ENCODE results near the gene ZBTB32.
"Not testable (repeated sequence)": the region's sequence is repeated elsewhere in the genome, so short reads cannot be mapped to it uniquely, and the experiment has no call there.

Gene ZBTB32

DNA sequence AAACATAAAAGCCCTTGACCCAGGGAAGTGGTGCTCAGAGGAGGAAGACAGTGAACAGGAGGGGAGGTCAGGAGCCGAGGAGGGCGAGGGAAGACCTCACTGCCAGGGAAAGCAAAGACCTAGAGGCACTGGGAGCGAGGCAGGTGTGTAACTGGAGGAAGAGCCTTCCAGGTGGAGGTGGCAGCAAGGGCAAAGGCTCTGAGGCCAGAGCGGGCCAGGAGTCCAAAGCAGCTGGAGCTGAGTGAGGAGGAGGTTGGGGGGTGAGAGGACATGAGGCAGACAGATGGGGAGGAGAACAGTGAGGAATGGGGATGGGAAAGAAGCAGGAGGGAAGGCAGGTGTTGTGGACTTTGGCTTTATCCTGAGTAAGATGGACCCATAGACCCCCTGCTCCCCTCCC, 34.4 kb upstream of the ZBTB32 start:
- H3K4me1 ChIP-seq (ENCODE audit: control insufficient read depth, insufficient read depth, low read length), result no peaks in the 10 kb centered on the region
- H3K27me3 ChIP-seq (ENCODE audit: control insufficient read depth, insufficient read depth, low read length), result peaks cover 13% of the 10 kb centered on the region
- no peaks in the 10 kb centered on the region for H3K36me3 ChIP-seq (ENCODE audit: control insufficient read depth, insufficient read depth, low read length)
- no peak overlapping the region for H3K4me3 ChIP-seq (ENCODE audit: low read depth, low read length)
- H3K9me3 ChIP-seq (ENCODE audit: control insufficient read depth, insufficient read depth, low read length), result no peaks in the 10 kb centered on the region
- no peak overlapping the region for H3K9ac ChIP-seq (ENCODE audit: low read depth, low read length)

DNA sequence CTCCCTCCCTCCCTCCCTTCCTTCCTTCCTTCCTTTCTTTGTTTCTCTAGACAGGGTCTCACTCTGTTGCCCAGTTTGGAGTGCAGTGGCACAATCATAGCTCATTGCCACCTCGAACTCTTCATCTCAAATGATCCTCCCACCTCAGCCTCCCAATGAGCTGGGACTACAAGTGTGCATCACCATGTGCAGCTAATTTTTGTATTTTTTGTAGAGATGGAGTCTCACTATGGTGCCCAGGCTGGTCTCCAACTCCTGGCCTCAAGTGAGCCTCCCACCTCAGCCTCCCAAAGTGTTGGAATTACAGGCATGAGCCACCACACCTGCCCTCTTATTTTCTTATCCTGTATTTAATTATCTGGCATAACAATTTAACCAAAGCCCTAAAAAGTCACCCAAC, 33.7 kb upstream of the ZBTB32 start:
- no peak overlapping the region for H3K4me3 ChIP-seq (ENCODE audit: low read depth, low read length)
- H3K36me3 ChIP-seq (ENCODE audit: control insufficient read depth, insufficient read depth, low read length), result no peaks in the 10 kb centered on the region
- H3K4me1 ChIP-seq (ENCODE audit: control insufficient read depth, insufficient read depth, low read length), result no peaks in the 10 kb centered on the region
- no peak overlapping the region for H3K9ac ChIP-seq (ENCODE audit: low read depth, low read length)
- peaks cover 13% of the 10 kb centered on the region for H3K27me3 ChIP-seq (ENCODE audit: control insufficient read depth, insufficient read depth, low read length)
- no peaks in the 10 kb centered on the region for H3K9me3 ChIP-seq (ENCODE audit: control insufficient read depth, insufficient read depth, low read length)

DNA sequence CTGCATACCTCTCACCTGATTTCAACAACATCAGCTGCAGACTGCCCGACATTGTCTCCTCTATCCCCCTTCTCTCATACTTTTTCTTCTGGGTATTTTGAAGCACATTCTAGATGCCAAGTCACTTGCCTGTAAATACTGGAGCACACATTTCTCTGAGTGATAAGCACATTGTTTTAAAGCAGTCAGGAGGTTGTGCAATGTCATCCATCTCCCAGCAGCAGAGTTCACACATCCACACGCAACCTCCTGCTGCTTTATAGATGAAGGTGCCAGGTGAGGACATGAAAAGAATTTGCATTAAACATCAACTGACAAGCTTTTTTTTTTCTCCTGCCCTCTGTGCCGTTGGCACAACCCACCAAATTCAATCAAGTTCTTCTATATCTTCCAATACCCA, 32.5 kb upstream of the ZBTB32 start:
- Histone ChIP-seq H3K9ac (ENCODE audit: low read depth, low read length) (no peak overlapping the region), H3K36me3 (ENCODE audit: control insufficient read depth, insufficient read depth, low read length) (no peaks in the 10 kb centered on the region), H3K9me3 (ENCODE audit: control insufficient read depth, insufficient read depth, low read length) (no peaks in the 10 kb centered on the region), H3K27me3 (ENCODE audit: control insufficient read depth, insufficient read depth, low read length) (peaks cover 13% of the 10 kb centered on the region), H3K4me3 (ENCODE audit: low read depth, low read length) (no peak overlapping the region), H3K4me1 (ENCODE audit: control insufficient read depth, insufficient read depth, low read length) (no peaks in the 10 kb centered on the region)

DNA sequence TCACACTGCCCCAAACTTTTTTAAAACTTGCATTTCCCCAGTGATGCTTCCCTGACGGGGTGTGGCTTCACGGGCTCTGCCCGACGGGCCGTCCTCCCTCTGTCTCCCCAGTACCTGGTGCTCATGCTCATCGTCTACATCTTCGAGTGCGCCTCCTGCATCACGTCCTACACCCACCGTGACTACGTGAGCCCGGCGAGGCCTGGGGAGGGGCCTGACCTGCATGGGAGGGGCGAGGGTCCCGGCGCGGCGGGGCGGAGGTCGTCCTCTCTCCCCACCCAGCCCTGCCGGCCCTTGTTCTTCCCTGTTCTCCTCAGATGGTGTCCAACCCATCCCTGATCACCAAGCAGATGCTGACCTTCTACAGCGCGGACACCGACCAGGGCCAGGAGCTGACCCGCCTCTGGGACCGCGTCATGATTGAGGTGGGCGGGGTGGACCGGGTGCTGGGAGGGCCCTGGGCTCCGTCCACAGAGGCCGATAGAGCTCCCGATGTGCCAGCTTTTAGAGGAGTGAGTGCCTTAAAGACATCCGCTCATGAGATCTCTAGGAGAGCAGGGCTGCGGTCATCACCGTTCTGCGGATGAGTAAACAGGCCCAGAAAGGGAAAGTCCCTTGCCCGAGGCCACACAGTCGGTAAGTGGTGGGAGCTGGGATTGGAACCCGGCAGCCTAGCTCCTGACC, 31.1 kb upstream of the ZBTB32 start:
- H3K9ac ChIP-seq (ENCODE audit: low read depth, low read length), result no peak overlapping the region
- no peaks in the 10 kb centered on the region for H3K9me3 ChIP-seq (ENCODE audit: control insufficient read depth, insufficient read depth, low read length)
- peak overlapping the region; percentile 74 for H3K4me3 ChIP-seq (ENCODE audit: low read depth, low read length)
- H3K36me3 ChIP-seq (ENCODE audit: control insufficient read depth, insufficient read depth, low read length), result no peaks in the 10 kb centered on the region
- H3K27me3 ChIP-seq (ENCODE audit: control insufficient read depth, insufficient read depth, low read length), result peaks cover 13% of the 10 kb centered on the region
- H3K4me1 ChIP-seq (ENCODE audit: control insufficient read depth, insufficient read depth, low read length), result no peaks in the 10 kb centered on the region

DNA sequence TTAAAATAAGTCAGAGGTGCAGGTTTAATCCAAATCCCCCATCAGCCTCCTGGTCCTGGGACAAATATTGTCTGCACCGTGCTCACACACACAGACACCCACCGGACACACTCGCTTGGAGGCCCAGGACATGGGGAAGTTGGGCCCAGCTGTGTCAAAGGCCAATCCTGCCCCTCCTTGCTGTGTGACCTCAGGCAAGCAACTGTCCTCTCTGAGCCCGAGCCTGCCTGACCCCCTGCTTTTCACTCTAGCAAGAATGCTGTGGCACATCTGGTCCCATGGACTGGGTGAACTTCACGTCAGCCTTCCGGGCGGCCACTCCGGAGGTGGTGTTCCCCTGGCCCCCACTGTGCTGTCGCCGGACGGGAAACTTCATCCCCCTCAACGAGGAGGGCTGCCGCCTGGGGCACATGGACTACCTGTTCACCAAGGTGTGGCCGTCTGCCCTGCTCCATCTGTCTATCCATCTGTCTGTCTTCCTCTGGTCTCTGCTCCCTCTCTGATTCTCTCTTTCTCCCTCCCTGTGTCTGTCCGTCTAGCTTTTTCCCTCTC, 28.7 kb upstream of the ZBTB32 start:
- no peaks in the 10 kb centered on the region for H3K36me3 ChIP-seq (ENCODE audit: control insufficient read depth, insufficient read depth, low read length)
- H3K4me3 ChIP-seq (ENCODE audit: low read depth, low read length), result no peak overlapping the region
- H3K9me3 ChIP-seq (ENCODE audit: control insufficient read depth, insufficient read depth, low read length), result no peaks in the 10 kb centered on the region
- H3K9ac ChIP-seq (ENCODE audit: low read depth, low read length), result no peak overlapping the region
- H3K4me1 ChIP-seq (ENCODE audit: control insufficient read depth, insufficient read depth, low read length), result no peaks in the 10 kb centered on the region
- H3K27me3 ChIP-seq (ENCODE audit: control insufficient read depth, insufficient read depth, low read length), result peaks cover 4% of the 10 kb centered on the region

DNA sequence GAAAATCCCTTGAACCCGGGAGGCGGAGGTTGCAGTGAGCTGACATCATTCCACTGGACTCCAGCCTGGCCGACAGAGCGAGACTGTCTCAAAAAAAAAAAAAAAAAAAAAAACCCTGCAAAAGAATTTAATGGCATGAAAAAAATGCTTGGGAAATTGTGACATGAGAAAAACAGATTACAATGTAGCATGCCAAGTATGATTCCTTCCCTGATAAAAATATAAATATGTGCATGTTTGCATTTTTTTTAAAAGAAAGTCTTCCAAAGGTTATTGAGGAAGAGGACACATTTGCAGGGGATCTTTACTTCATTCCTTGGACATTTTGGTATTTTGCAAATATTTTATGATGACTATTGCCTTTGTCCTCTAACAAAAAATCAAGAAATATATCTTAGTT, 14.5 kb upstream of the ZBTB32 start:
- Histone ChIP-seq H3K9me3 (ENCODE audit: control insufficient read depth, insufficient read depth, low read length) (no peaks in the 10 kb centered on the region), H3K4me3 (ENCODE audit: low read depth, low read length) (no peak overlapping the region), H3K4me1 (ENCODE audit: control insufficient read depth, insufficient read depth, low read length) (no peaks in the 10 kb centered on the region), H3K36me3 (ENCODE audit: control insufficient read depth, insufficient read depth, low read length) (no peaks in the 10 kb centered on the region), H3K27me3 (ENCODE audit: control insufficient read depth, insufficient read depth, low read length) (no peaks in the 10 kb centered on the region), H3K9ac (ENCODE audit: low read depth, low read length) (no peak overlapping the region)

DNA sequence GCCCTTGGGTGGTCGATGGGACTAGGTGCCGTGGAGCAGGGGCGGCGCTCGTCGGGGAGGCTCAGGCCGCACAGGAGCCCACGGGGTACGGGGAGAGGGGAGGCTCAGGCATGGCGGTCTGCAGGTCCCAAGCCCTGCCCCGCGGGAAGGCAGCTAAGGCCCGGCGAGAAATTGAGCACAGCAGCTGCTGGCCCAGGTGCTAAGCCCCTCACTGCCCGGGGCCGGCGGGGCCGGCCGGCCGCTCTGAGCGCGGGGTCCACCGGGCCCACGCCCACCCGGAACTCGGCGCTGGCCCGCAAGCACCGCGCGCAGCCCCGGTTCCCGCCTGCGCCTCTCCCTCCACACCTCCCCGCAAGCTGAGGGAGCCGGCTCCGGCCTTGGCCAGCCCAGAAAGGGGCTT, 13.3 kb upstream of the ZBTB32 start:
- not testable (repeated sequence) for H3K4me1 ChIP-seq (ENCODE audit: control insufficient read depth, insufficient read depth, low read length); H3K27me3 ChIP-seq (ENCODE audit: control insufficient read depth, insufficient read depth, low read length); H3K36me3 ChIP-seq (ENCODE audit: control insufficient read depth, insufficient read depth, low read length); H3K4me3 ChIP-seq (ENCODE audit: low read depth, low read length); H3K9me3 ChIP-seq (ENCODE audit: control insufficient read depth, insufficient read depth, low read length); H3K9ac ChIP-seq (ENCODE audit: low read depth, low read length)

DNA sequence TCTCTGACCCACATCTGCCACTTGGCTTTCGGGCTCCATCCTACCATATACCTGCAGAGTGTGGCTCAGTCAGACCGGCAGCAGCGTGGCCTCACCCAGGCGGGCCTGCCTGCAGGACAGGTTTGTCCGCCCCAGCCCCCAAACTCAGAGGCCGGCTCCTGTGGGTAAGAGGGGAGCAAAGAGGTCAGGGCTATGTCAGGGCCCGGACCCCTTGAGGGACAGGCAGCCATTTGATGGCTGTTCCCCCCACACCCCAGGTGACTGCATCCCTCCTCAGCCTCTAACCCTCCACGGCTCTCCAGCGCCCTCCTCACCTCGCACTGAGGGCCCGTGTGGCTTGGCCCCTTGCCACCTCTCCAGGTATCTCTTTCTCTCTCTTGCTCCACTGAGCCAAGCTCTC, 12.3 kb upstream of the ZBTB32 start:
- no peaks in the 10 kb centered on the region for H3K27me3 ChIP-seq (ENCODE audit: control insufficient read depth, insufficient read depth, low read length)
- no peaks in the 10 kb centered on the region for H3K4me1 ChIP-seq (ENCODE audit: control insufficient read depth, insufficient read depth, low read length)
- no peak overlapping the region for H3K4me3 ChIP-seq (ENCODE audit: low read depth, low read length)
- no peaks in the 10 kb centered on the region for H3K9me3 ChIP-seq (ENCODE audit: control insufficient read depth, insufficient read depth, low read length)
- H3K36me3 ChIP-seq (ENCODE audit: control insufficient read depth, insufficient read depth, low read length), result no peaks in the 10 kb centered on the region
- no peak overlapping the region for H3K9ac ChIP-seq (ENCODE audit: low read depth, low read length)

DNA sequence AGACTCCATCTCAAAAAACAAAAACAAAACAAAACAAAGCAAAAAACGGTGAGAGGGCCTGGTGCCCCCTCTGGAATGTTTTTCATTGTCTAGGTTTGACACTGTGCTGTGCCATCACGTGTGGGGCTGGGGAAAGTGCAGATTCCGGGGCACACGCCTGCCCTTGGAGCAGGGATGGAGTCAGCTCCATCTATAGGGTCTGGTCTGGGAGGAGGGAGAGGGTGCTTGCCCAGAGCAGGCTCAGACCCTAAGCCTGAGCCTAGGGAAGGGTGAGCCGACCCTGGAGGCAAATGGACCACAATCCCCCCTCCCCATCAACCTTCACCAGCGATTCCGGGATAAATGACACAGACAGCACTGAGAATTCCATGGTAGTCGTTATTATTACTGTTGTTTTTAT, 10.9 kb upstream of the ZBTB32 start:
- Histone ChIP-seq H3K9ac (ENCODE audit: low read depth, low read length) (no peak overlapping the region), H3K36me3 (ENCODE audit: control insufficient read depth, insufficient read depth, low read length) (no peaks in the 10 kb centered on the region), H3K27me3 (ENCODE audit: control insufficient read depth, insufficient read depth, low read length) (no peaks in the 10 kb centered on the region), H3K9me3 (ENCODE audit: control insufficient read depth, insufficient read depth, low read length) (no peaks in the 10 kb centered on the region), H3K4me3 (ENCODE audit: low read depth, low read length) (no peak overlapping the region), H3K4me1 (ENCODE audit: control insufficient read depth, insufficient read depth, low read length) (no peaks in the 10 kb centered on the region)

DNA sequence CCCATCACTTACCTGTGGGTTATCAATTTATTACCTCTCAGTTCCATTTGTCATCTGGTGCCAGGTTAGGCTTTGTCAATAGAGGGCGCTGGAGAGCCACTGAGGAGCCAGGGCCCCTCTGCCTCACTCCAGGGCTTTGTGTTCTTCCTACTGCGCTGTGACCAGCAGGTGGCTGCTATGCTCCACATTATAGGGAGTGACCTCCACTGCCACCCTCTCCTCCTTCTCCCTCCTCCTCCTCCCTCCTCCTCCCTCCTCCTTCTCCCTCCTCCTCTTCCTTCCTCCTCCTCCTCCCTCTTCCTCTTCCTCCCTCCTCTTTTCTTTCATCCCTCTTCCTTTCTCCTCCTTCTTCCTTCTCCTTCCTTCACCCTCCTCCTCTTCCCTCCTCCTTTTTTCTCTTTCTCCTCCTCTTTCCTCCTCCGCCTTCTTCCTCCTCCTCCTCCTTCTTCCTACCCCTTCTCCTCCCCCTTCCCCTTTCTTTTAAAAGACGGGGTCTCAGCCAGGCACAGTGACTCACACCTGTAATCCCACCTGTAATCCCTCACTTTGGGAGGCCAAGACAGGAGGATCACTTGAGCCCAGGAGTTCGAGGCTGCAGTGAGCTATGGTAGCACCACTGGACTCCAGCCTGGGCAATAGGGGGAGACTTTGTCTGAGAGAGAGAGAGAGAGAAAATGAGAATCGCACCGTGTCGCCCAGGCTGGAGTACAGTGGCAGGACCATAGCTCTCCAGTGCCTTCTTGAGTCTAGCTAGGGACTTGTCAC, 10.3 kb upstream of the ZBTB32 start:
- Histone ChIP-seq H3K4me3 (ENCODE audit: low read depth, low read length) (no peak overlapping the region), H3K9ac (ENCODE audit: low read depth, low read length) (no peak overlapping the region), H3K36me3 (ENCODE audit: control insufficient read depth, insufficient read depth, low read length) (no peaks in the 10 kb centered on the region), H3K9me3 (ENCODE audit: control insufficient read depth, insufficient read depth, low read length) (no peaks in the 10 kb centered on the region), H3K4me1 (ENCODE audit: control insufficient read depth, insufficient read depth, low read length) (no peaks in the 10 kb centered on the region), H3K27me3 (ENCODE audit: control insufficient read depth, insufficient read depth, low read length) (no peaks in the 10 kb centered on the region)

DNA sequence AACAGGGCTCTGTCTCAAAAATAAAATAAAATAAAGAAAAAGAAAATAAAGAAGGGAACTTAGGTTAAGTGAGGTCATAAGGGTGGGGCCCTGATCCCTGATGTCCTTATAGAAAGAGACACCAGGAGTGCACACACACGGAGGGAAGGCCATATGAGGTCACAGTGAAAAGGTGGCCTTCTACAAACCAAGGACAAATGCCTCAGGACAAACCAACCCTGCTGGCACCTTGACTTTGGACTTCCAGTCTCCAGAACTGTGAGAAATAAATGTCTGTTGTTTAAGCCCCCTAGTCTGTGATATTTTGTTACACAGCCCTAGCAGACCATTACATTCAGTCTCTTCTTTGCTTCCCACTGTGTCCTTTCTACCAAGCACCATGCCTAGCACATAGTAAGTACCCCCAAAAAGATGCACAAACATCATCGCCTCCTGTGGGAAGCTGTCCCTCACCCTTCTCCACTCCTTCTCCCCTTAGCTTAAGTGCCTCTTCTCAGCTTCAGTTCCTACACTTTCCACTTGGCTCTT, 8.4 kb upstream of the ZBTB32 start:
- Histone ChIP-seq H3K4me1 (ENCODE audit: control insufficient read depth, insufficient read depth, low read length) (no peaks in the 10 kb centered on the region), H3K4me3 (ENCODE audit: low read depth, low read length) (no peak overlapping the region), H3K9ac (ENCODE audit: low read depth, low read length) (no peak overlapping the region), H3K9me3 (ENCODE audit: control insufficient read depth, insufficient read depth, low read length) (no peaks in the 10 kb centered on the region), H3K27me3 (ENCODE audit: control insufficient read depth, insufficient read depth, low read length) (no peaks in the 10 kb centered on the region), H3K36me3 (ENCODE audit: control insufficient read depth, insufficient read depth, low read length) (no peaks in the 10 kb centered on the region)

DNA sequence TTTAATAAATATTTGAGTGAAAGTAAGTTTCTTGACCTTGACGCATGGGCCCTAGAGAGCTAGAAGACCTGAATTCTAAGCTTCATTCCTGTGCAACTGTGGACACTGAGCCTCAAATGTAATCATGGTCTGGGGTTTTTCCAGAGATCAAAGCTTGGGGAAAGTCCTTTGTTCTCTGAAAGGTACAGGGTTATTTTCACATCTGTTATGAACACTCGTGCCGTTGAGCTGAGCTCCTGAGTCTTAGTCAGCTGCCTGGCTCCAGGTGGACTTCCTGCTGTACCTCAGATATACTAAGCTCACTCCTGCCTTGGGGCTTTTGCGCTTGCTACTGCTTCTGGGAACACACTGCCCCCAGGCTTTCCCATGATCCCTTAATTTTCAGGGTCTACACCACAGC, 7.5 kb upstream of the ZBTB32 start:
- no peak overlapping the region for H3K9ac ChIP-seq (ENCODE audit: low read depth, low read length)
- H3K4me3 ChIP-seq (ENCODE audit: low read depth, low read length), result no peak overlapping the region
- H3K9me3 ChIP-seq (ENCODE audit: control insufficient read depth, insufficient read depth, low read length), result no peaks in the 10 kb centered on the region

More for the DNA sequence above, 7.5 kb upstream of the ZBTB32 start:
- no peaks in the 10 kb centered on the region for H3K36me3 ChIP-seq (ENCODE audit: control insufficient read depth, insufficient read depth, low read length)
- H3K27me3 ChIP-seq (ENCODE audit: control insufficient read depth, insufficient read depth, low read length), result no peaks in the 10 kb centered on the region
- no peaks in the 10 kb centered on the region for H3K4me1 ChIP-seq (ENCODE audit: control insufficient read depth, insufficient read depth, low read length)
